HepG2 (cell line): ENCODE data around the gene GAN. TPM values are rescaled to one million over a fixed set of nuclear protein-coding genes. Genes with fewer than 3 reads are reported as not detected.

Experiments
- AHR ChIP-seq: IDR thresholded peaks from 2 replicates; pipeline ENCODE4 v1.6.1; 2018; ENCODE audit warnings: missing genetic modification reagents, missing compliant biosample characterization
- ARID4A ChIP-seq: sonication (generic); formaldehyde crosslinking; IDR thresholded peaks from 2 replicates; pipeline ENCODE4 v1.5.0; 2020; ENCODE audit warnings: mild to moderate bottlenecking, missing genetic modification reagents, borderline replicate concordance
- ATM ChIP-seq: fragments of 450-650 bp; IDR thresholded peaks from 2 replicates; pipeline ENCODE4 v1.7.1; 2017; ENCODE audit warnings: mild to moderate bottlenecking, borderline replicate concordance
- CREM ChIP-seq, 2 experiments: sonication (generic) in 1 of 2; formaldehyde crosslinking in 1 of 2; IDR thresholded peaks; 2 replicates each; pipeline versions ENCODE4 v1.4.0 to v1.6.1; 2016 to 2020; ENCODE audit warnings: antibody characterized with exemption in 1 of 2, mild to moderate bottlenecking in 1 of 2, missing genetic modification reagents in 1 of 2
- CSRNP1 ChIP-seq: sonication (generic); formaldehyde crosslinking; IDR thresholded peaks from 2 replicates; pipeline ENCODE4 v1.8.1; 2023; ENCODE audit warnings: mild to moderate bottlenecking, missing genetic modification reagents
- HMGXB4 ChIP-seq, 2 experiments: sonication (generic) in 1 of 2; formaldehyde crosslinking in 1 of 2; IDR thresholded peaks; 2 replicates each; pipeline versions ENCODE4 v1.4.0 to v1.6.1; 2018 to 2020; ENCODE audit warnings: missing genetic modification reagents in 2 of 2, borderline replicate concordance in 1 of 2, low read depth in 1 of 2, mild to moderate bottlenecking in 1 of 2, missing biosample characterization in 1 of 2
- JUN ChIP-seq: sonication (generic); formaldehyde crosslinking; IDR thresholded peaks from 2 replicates; pipeline ENCODE4 v1.4.0; 2020; ENCODE audit warnings: mild to moderate bottlenecking, missing genetic modification reagents
- MXD4 ChIP-seq: IDR thresholded peaks from 2 replicates; pipeline ENCODE4 v1.6.1; 2016; ENCODE audit warnings: mild to moderate bottlenecking, missing biosample characterization, missing genetic modification reagents
- SMC3 ChIP-seq: IDR thresholded peaks from 2 replicates; pipeline ENCODE4 v1.6.1; 2011; ENCODE audit warnings: low read length, improper control_type of control experiment
- ZBTB40 ChIP-seq, 2 experiments: fragments of 450-650 bp in 1 of 2; sonication (generic) in 1 of 2; formaldehyde crosslinking in 1 of 2; IDR thresholded peaks; 2 replicates each; pipeline versions ENCODE4 v1.6.1 to v1.8.0; 2016 to 2022; ENCODE audit warnings: antibody characterized with exemption in 1 of 2, mild to moderate bottlenecking in 1 of 2, missing genetic modification reagents in 1 of 2
- ZFY ChIP-seq: sonication (generic); formaldehyde crosslinking; IDR thresholded peaks from 2 replicates; pipeline ENCODE4 v1.4.0; 2020; ENCODE audit warnings: missing genetic modification reagents
- ZSCAN31 ChIP-seq: sonication (generic); formaldehyde crosslinking; IDR thresholded peaks from 2 replicates; pipeline ENCODE4 v1.5.0; 2020; ENCODE audit warnings: low read depth, mild to moderate bottlenecking, missing genetic modification reagents
- polyA plus RNA-seq, 8 experiments: library from polyadenylated mRNA; depleted of rRNA in 3 of 8; stranded (reverse) in 7 of 8; unstranded in 1 of 8; fragments of >200 nt; fragmentation: Illumina TruSeq in 4 of 8; extraction: Trizol in 4 of 8; gene quantifications; 2 replicates each; pipeline versions ENCODE4 v1.2.1 to v1.2.3, GENCODE V29; 2011 to 2016; ENCODE audit warnings: low read depth in 4 of 8, missing spikeins in 1 of 8, mixed read lengths in 1 of 8; ENCODE audit not compliant: insufficient read depth in 1 of 8
- total RNA-seq, 5 experiments: library from RNA; depleted of rRNA; stranded (reverse); fragments of >200 nt; fragmentation: Illumina TruSeq; extraction: Trizol; gene quantifications; 2 replicates each; pipeline ENCODE4 v1.2.3, GENCODE V29; 2016; ENCODE audit warnings: low read depth in 1 of 5

Gene GAN
- total and polyA plus RNA-seq, 2 of the 13 experiments (the other 11 are each of a cell fraction or from before 2014, with no cell fraction given), result 4.3 to 11.0 TPM

GRCh38 chr16:81316176-81316496 is 1.4 kb downstream of the GAN start (continued):
- TF ChIP-seq ZBTB40 (IDR thresholded peaks at IDR 0.05) (no peak), ZBTB40 (CRISPR knock-in tag; IDR thresholded peaks at IDR 0.05) (no peak), AHR (CRISPR knock-in tag) (no peak), ZSCAN31 (CRISPR knock-in tag) (no peak), MXD4 (CRISPR knock-in tag) (no peak), ARID4A (no peak), CREM (IDR thresholded peaks at IDR 0.05) (no peak), CREM (CRISPR knock-in tag; IDR thresholded peaks at IDR 0.05) (no peak), ZFY (CRISPR knock-in tag) (no peak), CSRNP1 (CRISPR knock-in tag) (no peak), HMGXB4 (CRISPR knock-in tag; IDR thresholded peaks at IDR 0.05; ENCODE audit: borderline replicate concordance in 1 of 2, low read depth in 1 of 2) (no peak), SMC3 (no peak), ATM (no peak), JUN (no peak)
